Adrenal gland (tissue), 5 donors: ENCODE measurements around the gene KCNH3.

Experiments used
- POLR2A ChIP-seq, 2 donors: fragments of 450-650 bp; IDR thresholded peaks; one replicate each; pipeline ENCODE4 v1.6.1; 2017; ENCODE audit warnings: antibody characterized with exemption in 2 of 2, mild to moderate bottlenecking in 2 of 2, moderate library complexity in 1 of 2
- TF ChIP-seq, protein P1 (sequence below), 6 experiments: fragments of 450-650 bp in 4 of 6; fragments of 200-600 bp in 2 of 6; sonication (generic) in 1 of 6; IDR thresholded peaks; 1 replicate in 5 of 6; 2 replicates in 1 of 6; pipeline versions ENCODE4 v1.5.1 to v1.8.0; 2016 to 2021; ENCODE audit warnings: antibody characterized with exemption in 6 of 6, mild to moderate bottlenecking in 2 of 6, moderate library complexity in 1 of 6
- donor health status: DM: no; HTN: no; CAD: no.

DNA sequence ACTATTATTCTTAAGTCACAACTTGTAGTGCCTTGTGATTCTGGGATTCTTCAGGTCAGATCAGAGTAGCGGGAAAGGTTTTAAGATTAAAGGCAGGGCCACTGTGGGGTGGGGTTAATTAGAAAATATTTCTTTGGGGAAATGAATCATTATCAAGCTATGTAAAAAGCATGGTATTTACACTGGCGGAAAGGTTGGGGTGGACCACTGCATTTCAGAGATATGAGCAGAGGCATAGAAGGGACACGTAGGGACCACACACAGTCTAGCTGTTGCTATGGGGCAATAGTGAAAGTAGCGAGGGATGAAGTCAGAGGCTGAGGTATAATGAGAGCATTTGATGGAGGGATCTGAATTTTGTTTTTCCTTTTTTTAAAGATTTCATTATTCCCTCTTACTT is 31.7 kb upstream of the KCNH3 start:
- TF ChIP-seq, protein P1, sequence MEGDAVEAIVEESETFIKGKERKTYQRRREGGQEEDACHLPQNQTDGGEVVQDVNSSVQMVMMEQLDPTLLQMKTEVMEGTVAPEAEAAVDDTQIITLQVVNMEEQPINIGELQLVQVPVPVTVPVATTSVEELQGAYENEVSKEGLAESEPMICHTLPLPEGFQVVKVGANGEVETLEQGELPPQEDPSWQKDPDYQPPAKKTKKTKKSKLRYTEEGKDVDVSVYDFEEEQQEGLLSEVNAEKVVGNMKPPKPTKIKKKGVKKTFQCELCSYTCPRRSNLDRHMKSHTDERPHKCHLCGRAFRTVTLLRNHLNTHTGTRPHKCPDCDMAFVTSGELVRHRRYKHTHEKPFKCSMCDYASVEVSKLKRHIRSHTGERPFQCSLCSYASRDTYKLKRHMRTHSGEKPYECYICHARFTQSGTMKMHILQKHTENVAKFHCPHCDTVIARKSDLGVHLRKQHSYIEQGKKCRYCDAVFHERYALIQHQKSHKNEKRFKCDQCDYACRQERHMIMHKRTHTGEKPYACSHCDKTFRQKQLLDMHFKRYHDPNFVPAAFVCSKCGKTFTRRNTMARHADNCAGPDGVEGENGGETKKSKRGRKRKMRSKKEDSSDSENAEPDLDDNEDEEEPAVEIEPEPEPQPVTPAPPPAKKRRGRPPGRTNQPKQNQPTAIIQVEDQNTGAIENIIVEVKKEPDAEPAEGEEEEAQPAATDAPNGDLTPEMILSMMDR (IDR thresholded peaks at IDR 0.05), result no peak
- TF ChIP-seq POLR2A (IDR thresholded peaks at IDR 0.05), result no peak
